ENCODE results near the gene TEX101. TPM values are rescaled to one million over a fixed set of nuclear protein-coding genes. Genes with fewer than 3 reads are reported as not detected.
A peak's percentile ranks its signal among the peaks of the same experiment; 100 is the strongest.

Gene TEX101
- total RNA-seq, 1 donor from 2014 or later, result not detected

DNA sequence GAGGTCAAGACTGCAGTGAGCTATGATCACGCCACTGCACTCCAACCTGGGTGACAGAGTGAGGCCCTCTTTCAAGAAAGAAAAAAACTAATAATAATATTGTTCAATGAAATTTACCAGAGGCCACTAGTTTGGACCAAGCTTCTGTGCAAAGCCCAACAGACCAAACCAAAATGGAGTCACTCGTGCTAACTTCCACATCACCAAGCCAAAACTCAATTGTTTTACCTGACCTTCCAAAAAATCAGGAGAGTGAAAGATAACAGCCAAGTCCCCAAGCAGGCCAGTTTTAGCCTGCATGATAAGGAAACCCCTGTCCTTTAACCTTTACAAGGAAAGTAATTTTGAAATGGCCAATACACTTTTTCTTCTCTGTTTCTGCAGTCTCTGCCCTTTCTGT lies 30.7 kb downstream of the TEX101 start:
- no peak for DNase-seq (ENCODE audit: low read depth)
- H3K4me3 ChIP-seq (ENCODE audit: low read depth, low read length), result no peak overlapping the region
- TF ChIP-seq, protein P1, sequence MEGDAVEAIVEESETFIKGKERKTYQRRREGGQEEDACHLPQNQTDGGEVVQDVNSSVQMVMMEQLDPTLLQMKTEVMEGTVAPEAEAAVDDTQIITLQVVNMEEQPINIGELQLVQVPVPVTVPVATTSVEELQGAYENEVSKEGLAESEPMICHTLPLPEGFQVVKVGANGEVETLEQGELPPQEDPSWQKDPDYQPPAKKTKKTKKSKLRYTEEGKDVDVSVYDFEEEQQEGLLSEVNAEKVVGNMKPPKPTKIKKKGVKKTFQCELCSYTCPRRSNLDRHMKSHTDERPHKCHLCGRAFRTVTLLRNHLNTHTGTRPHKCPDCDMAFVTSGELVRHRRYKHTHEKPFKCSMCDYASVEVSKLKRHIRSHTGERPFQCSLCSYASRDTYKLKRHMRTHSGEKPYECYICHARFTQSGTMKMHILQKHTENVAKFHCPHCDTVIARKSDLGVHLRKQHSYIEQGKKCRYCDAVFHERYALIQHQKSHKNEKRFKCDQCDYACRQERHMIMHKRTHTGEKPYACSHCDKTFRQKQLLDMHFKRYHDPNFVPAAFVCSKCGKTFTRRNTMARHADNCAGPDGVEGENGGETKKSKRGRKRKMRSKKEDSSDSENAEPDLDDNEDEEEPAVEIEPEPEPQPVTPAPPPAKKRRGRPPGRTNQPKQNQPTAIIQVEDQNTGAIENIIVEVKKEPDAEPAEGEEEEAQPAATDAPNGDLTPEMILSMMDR (conservative IDR thresholded peaks at IDR 0.05; ENCODE audit: low read depth, low read length), result no peak

DNA sequence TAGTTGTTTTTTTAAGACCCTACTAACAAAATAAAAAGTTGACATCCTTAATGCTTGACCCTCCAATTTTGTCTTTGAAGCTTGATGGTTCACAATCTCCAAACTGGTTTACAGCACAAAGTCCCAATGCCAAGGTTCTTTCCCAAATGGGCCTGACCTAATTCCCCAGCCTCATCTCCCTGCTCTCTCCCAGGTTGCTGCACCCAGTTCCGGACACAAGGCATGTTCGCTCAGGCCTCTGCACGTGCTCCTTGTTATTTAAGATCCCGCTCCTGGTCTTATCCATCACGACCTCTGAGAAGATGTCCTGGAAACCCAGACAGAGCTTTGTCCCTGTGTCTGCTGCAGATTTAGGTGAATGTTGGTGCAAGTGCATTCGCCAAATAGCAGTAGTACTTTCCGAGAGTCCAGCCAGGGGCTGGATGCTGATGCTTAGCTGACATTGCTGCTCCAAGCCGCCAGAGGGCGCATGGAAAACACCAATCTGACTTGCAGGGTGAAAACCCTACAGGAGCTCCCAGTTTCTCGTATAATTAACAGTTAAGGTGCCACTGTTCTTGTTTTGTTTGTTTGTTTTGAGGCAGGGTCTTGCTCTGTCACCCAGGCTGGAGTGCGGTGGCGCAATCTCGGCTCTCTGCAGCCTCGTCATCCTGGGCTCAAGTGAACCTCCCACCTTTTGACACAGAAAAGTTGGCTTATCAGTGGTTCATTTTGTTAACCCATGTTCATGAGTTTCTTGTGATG lies 32.2 kb downstream of the TEX101 start:
- DNase-seq (ENCODE audit: low read depth), result no peak
- H3K4me3 ChIP-seq (ENCODE audit: low read depth, low read length), result no peak overlapping the region
- TF ChIP-seq, protein P1 (conservative IDR thresholded peaks at IDR 0.05; ENCODE audit: low read depth, low read length), result peak; percentile 95

DNA sequence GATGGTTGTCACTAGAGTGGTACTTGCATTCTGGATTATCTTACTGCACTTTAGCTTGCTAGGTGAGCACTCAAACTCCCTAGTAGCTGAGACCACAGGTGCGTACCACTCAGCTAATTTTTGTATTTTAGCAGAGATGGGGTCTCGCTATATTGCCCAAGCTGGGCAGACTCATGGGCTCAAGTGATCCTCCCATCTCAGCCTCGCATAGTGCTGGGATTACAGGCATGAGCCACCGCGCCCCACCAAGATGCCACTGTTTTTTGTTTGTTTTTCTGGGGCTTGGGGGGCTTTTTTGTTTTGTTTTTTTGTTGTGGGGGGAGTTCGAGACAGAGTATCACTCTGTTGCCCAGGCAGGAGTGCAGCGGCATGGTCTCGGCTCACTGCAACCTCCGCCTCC lies 33.0 kb downstream of the TEX101 start:
- no peak for DNase-seq (ENCODE audit: low read depth)
- H3K4me3 ChIP-seq (ENCODE audit: low read depth, low read length), result no peak overlapping the region
- TF ChIP-seq, protein P1 (conservative IDR thresholded peaks at IDR 0.05; ENCODE audit: low read depth, low read length), result no peak

DNA sequence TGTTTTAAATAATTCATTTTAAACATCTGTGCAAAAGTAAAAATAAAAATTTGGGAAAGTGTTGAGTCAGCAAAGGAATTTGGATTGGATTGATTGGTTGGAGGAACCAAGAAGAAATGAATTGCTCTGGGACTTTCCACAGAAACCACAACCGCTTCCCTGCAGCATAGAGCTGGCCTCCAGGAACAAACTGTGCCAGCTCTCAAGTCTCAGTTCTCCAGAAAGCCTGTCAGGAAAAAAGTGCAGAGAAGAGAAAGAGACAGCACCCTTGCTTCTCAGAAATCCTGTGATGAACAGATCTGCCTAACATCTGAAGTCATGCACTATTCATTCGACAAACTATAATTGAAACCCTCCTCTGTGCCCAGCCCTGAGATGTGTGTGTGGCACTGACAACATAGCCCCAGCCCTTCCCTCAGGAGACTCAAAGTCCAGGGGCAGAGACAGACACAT lies 35.9 kb downstream of the TEX101 start:
- H3K4me3 ChIP-seq (ENCODE audit: low read depth, low read length), result no peak overlapping the region
- TF ChIP-seq, protein P1 (conservative IDR thresholded peaks at IDR 0.05; ENCODE audit: low read depth, low read length), result no peak
- DNase-seq (ENCODE audit: low read depth), result no peak

DNA sequence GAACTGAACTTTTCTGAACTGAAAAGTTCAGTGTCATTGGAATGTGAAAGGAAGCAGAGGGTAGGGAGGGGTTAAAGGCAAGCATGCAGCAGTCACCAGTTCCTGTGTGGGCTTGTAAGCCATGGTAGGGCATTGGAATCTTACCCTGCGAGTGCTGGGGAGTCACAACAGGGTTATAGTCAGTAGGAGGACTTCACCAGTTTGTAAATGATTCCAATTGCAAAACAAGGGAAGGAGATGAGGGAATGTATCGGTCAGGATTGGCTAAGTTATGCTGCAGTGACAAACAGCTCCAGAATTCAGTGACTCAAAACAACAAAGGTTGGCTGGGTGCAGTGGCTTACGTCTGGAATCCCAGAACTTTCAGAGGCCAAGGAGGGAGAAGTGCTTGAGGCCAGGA lies 37.9 kb downstream of the TEX101 start:
- TF ChIP-seq, protein P1 (conservative IDR thresholded peaks at IDR 0.05; ENCODE audit: low read depth, low read length), result no peak
- no peak overlapping the region for H3K4me3 ChIP-seq (ENCODE audit: low read depth, low read length)

DNA sequence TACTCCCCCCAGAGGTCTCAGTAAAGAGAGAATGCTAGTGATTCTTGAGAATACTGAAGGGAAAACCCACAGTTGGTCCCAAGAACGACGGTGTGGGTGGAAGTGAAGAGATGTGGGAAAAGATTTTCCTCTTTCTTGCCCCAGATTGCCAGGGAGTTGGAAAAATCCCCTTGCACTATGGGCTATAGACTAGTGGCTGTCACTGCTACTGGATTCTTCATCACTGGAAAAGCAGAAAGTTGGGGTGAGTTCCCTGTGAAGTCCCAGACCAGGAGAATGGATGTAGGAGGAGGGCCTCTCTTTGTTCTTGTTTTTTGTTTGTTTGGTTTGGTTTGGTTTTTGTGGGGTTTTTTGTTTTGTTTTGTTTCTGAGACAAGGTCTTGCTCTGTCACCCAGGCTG lies 39.3 kb downstream of the TEX101 start:
- TF ChIP-seq, protein P1 (conservative IDR thresholded peaks at IDR 0.05; ENCODE audit: low read depth, low read length), result no peak
- no peak for DNase-seq (ENCODE audit: low read depth)
- H3K4me3 ChIP-seq (ENCODE audit: low read depth, low read length), result no peak overlapping the region

More for the DNA sequence above, 37.9 kb downstream of the TEX101 start:
- no peak for DNase-seq (ENCODE audit: low read depth)

All from epithelial cell of proximal tubule (primary cell).